MCF 10A (cell line): ENCODE measurements around the gene SPAG6. TPM values are rescaled to one million over a fixed set of nuclear protein-coding genes. Genes with fewer than 3 reads are reported as not detected.
A peak's percentile ranks its signal among the peaks of the same experiment; 100 is the strongest.

Source experiments
- BruUV-seq: library from RNA; stranded (reverse); fragments of 400-500 nt; replicated peaks from 2 replicates; lab custom pipeline; 2021; lab: Mats Ljungman, UMichigan
- CTCF ChIA-PET: fragments of 300-600 bp; sonication (Branson Sonifier 250); formaldehyde crosslinking; extraction: SDS; loops from one replicate; lab custom pipeline; 2021; ENCODE audit warnings: antibody characterized with exemption, inconsistent platforms; lab: Yijun Ruan, JAX
- POLR2A ChIA-PET: fragments of 300-600, 350-650 bp; sonication (Branson Sonifier 250); formaldehyde crosslinking; extraction: SDS; loops from one replicate; lab custom pipeline; 2020; ENCODE audit warnings: antibody characterized with exemption, inconsistent platforms; lab: Yijun Ruan, JAX
- DNase-seq: peaks from one replicate; pipeline ENCODE4 v3.0.0-alpha.2; 2018; ENCODE audit not compliant: unreplicated experiment
- H3K27ac Mint-ChIP-seq: one replicate; pipeline ENCODE4 v1.8.0; 2022; ENCODE audit warnings: mild to moderate bottlenecking, low read depth, mixed read lengths; ENCODE audit not compliant: unreplicated experiment
- H3K27me3 Mint-ChIP-seq: one replicate; pipeline ENCODE4 v1.8.0; 2022; ENCODE audit warnings: mixed read lengths; ENCODE audit not compliant: insufficient read depth, unreplicated experiment
- H3K36me3 Mint-ChIP-seq: one replicate; pipeline ENCODE4 v1.8.0; 2022; ENCODE audit warnings: mild to moderate bottlenecking, moderate library complexity, mixed read lengths; ENCODE audit not compliant: insufficient read depth, unreplicated experiment
- H3K4me1 Mint-ChIP-seq: one replicate; pipeline ENCODE4 v1.8.0; 2022; ENCODE audit warnings: mixed read lengths; ENCODE audit not compliant: insufficient read depth, unreplicated experiment
- H3K4me3 Mint-ChIP-seq: one replicate; pipeline ENCODE4 v1.8.0; 2022; ENCODE audit warnings: mild to moderate bottlenecking, moderate library complexity, mixed read lengths; ENCODE audit not compliant: unreplicated experiment
- H3K9me3 Mint-ChIP-seq: one replicate; pipeline ENCODE4 v1.8.0; 2022; ENCODE audit warnings: mixed read lengths; ENCODE audit not compliant: unreplicated experiment
- intact Hi-C: fragments of 100-400 bp; cut with micrococcal nuclease; formaldehyde crosslinking; loops from 2 replicates; pipeline ENCODE4 v1.14.1; 2022
- total RNA-seq: library from RNA; stranded (reverse); gene quantifications from 2 replicates; pipeline ENCODE4 v1.2.3, GENCODE V29; 2022
- TF ChIP-seq, protein P1 (sequence below): fragments of 200-600 bp; IDR thresholded peaks from one replicate; pipeline ENCODE4 v1.8.0; 2022; ENCODE audit warnings: antibody characterized with exemption, mild to moderate bottlenecking; ENCODE audit not compliant: unreplicated experiment

SPAG6 gene
- total RNA-seq, 1 experiment from 2014 or later, result not detected

DNA sequence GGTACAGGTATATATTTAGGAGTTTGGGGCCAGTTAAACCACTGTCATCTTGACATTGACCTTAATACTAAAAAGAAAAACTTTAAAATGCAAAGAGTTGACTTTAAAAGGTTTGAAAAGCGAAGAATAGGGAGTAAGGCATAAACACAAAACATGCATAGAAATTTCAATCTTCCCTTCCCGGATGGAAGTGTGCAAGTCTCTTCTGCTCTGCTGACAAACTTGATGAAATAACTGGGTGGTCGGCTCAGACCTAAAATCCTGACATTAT lies 3.4 kb upstream of the SPAG6 start:
- Mint-ChIP-seq H3K4me1 (peaks cover 9% of the 10 kb centered on the region), H3K4me3 (peak overlapping the region; percentile 75), H3K27ac (no peak overlapping the region), H3K36me3 (peaks cover 6% of the 10 kb centered on the region), H3K27me3 (peaks cover 11% of the 10 kb centered on the region), H3K9me3 (no peaks in the 10 kb centered on the region)
- ChIA-PET CTCF (interaction anchor here (0.6 to 2.2 kb wide), 4 partner anchors 10 to 339 kb away, joined by 3 to 8 read pairs (median 4); partner anchors contain the start of genes COMMD3 and DNAJC1), POLR2A (interaction anchor here (0.7 to 3.1 kb wide), 4 partner anchors 76 to 114 kb away, joined by 3 to 14 read pairs (median 6); no protein-coding TSS in a partner anchor)
- TF ChIP-seq, protein P1, sequence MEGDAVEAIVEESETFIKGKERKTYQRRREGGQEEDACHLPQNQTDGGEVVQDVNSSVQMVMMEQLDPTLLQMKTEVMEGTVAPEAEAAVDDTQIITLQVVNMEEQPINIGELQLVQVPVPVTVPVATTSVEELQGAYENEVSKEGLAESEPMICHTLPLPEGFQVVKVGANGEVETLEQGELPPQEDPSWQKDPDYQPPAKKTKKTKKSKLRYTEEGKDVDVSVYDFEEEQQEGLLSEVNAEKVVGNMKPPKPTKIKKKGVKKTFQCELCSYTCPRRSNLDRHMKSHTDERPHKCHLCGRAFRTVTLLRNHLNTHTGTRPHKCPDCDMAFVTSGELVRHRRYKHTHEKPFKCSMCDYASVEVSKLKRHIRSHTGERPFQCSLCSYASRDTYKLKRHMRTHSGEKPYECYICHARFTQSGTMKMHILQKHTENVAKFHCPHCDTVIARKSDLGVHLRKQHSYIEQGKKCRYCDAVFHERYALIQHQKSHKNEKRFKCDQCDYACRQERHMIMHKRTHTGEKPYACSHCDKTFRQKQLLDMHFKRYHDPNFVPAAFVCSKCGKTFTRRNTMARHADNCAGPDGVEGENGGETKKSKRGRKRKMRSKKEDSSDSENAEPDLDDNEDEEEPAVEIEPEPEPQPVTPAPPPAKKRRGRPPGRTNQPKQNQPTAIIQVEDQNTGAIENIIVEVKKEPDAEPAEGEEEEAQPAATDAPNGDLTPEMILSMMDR, result no peak
- BruUV-seq, result no TSS peak
- no peak for DNase-seq
- intact Hi-C loops, result no loop called here

DNA sequence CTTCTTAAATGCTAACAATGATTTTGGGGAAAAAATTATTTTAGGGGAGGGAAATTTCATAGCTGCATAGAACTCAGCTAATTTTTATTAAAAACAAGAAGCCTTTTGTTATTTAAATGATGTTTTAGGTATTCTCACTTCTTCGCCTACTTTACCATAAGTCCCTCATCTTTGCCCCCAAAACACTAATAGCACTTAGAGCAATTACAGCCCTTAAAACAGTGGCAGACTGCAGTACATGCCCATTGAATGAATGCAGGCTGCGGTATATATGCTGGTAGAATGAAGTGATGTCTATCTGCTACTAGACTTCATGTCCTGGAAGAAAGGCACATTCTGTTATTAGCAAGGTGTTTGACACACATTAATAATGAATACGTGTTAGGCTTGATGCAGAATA lies 2.9 kb upstream of the SPAG6 start:
- intact Hi-C loops, result no loop called here
- peaks cover 9% of the 10 kb centered on the region for H3K4me1 Mint-ChIP-seq
- POLR2A ChIA-PET, result interaction anchor here (0.8 to 3.1 kb wide), 3 partner anchors 76 to 112 kb away, joined by 3 to 14 read pairs (median 4); no protein-coding TSS in a partner anchor

DNA sequence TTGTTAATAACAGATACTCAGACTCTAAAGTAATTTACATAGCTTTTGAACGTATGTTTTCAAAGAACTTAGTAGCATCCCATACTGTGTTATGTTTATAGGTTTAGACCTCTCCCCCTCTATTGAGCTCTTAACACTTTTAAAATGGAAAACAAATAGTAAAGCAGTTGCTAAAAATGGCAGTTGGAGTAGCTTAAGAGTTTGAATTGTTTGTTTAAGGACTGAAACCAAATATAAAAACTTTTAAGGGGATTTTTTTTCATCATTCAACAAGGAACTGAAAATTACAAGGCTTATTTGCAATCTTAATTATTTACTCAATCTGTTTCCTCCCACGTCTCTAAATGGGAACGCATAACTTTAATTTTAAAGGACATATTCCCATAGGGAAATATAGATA lies 1.6 kb upstream of the SPAG6 start:
- CTCF ChIA-PET, result interaction anchor here (0.7 kb wide), 2 partner anchors 24 to 590 kb away, joined by 3 read pairs; no protein-coding TSS in a partner anchor

More for the DNA sequence above, 2.9 kb upstream of the SPAG6 start:
- Mint-ChIP-seq H3K27ac (no peak overlapping the region), H3K4me3 (no peak overlapping the region), H3K9me3 (no peaks in the 10 kb centered on the region), H3K36me3 (peaks cover 6% of the 10 kb centered on the region), H3K27me3 (peaks cover 5% of the 10 kb centered on the region)
- CTCF ChIA-PET, result no interaction called here
- TF ChIP-seq, protein P1, result no peak
- no TSS peak for BruUV-seq
- no peak for DNase-seq

DNA sequence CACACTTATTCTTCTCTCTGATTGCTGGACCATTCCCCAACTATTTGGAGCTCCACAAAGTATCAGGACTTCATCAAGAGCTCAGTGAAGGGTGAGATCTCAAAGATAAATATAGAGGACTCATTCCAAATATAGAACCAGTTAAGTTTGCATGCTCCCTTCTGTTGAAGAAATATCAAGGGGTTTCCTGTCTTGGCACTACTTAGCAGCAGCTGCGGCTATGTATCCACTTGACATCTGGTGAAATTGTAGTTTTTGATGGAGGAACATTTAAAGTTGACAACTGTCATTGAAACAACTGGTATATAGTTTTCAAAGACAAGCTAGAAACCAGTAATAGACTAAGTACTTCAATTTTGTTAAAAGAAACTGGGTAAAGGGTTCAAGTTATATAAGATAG lies 1.0 kb upstream of the SPAG6 start:
- no peaks in the 10 kb centered on the region for H3K27me3 Mint-ChIP-seq
- no peaks in the 10 kb centered on the region for H3K9me3 Mint-ChIP-seq
- H3K36me3 Mint-ChIP-seq, result peaks cover 6% of the 10 kb centered on the region
- POLR2A ChIA-PET, result interaction anchor here (1.7 kb wide), 1 partner anchor 18 kb away, joined by 3 read pairs; no protein-coding TSS in a partner anchor
- H3K27ac Mint-ChIP-seq, result no peak overlapping the region
- H3K4me3 Mint-ChIP-seq, result no peak overlapping the region
- H3K4me1 Mint-ChIP-seq, result peaks cover 9% of the 10 kb centered on the region
- CTCF ChIA-PET, result no interaction called here
- intact Hi-C loops, result no loop called here
- no TSS peak for BruUV-seq
- TF ChIP-seq, protein P1, result no peak
- DNase-seq, result no peak

More for the DNA sequence above, 1.6 kb upstream of the SPAG6 start:
- no peaks in the 10 kb centered on the region for H3K27me3 Mint-ChIP-seq
- DNase-seq, result no peak
- H3K9me3 Mint-ChIP-seq, result no peaks in the 10 kb centered on the region
- H3K36me3 Mint-ChIP-seq, result peaks cover 6% of the 10 kb centered on the region
- POLR2A ChIA-PET, result interaction anchor here (1.7 to 1.8 kb wide), 2 partner anchors 17 to 83 kb away, joined by 3 to 4 read pairs; no protein-coding TSS in a partner anchor
- BruUV-seq, result no TSS peak
- TF ChIP-seq, protein P1, result no peak
- H3K27ac Mint-ChIP-seq, result no peak overlapping the region
- H3K4me1 Mint-ChIP-seq, result peaks cover 9% of the 10 kb centered on the region
- no peak overlapping the region for H3K4me3 Mint-ChIP-seq
- intact Hi-C loops, result no loop called here
